Brain microvascular endothelial cell (primary cell): ENCODE data around the gene CASKIN2.

ENCODE experiments used
- DNase-seq: peaks from one replicate; pipeline ENCODE4 v3.0.0-alpha.2; 2020
- H3K27ac ChIP-seq: fragments of 250-450 bp; sonication (Bioruptor Pico); 2 replicates; pipeline ENCODE4 v1.5.1; 2020; ENCODE audit warnings: mild to moderate bottlenecking, moderate library complexity
- H3K27me3 ChIP-seq: fragments of 250-450 bp; sonication (Bioruptor Pico); replicated peaks from 2 replicates; pipeline ENCODE4 v1.5.1; 2020; ENCODE audit warnings: mild to moderate bottlenecking
- H3K36me3 ChIP-seq: fragments of 250-450 bp; sonication (Bioruptor Pico); replicated peaks from 2 replicates; pipeline ENCODE4 v1.5.1; 2020; ENCODE audit warnings: mild to moderate bottlenecking
- H3K4me3 ChIP-seq: 2 replicates; pipeline ENCODE4 v1.5.1; 2011; ENCODE audit warnings: low read depth, mild to moderate bottlenecking, control low read depth, low read length, moderate library complexity
- in situ Hi-C: cut with HindIII; loops from 2 replicates; pipeline ENCODE4 v1.10.0; 2017; ENCODE audit warnings: low sequenced_read_pairs, low pct_ligation_motif_present
- TF ChIP-seq, protein P1 (sequence below): IDR thresholded peaks from 2 replicates; pipeline ENCODE4 v1.5.1; 2011; ENCODE audit warnings: low read depth, mild to moderate bottlenecking, moderate library complexity, low read length, control low read depth, inconsistent platforms; ENCODE audit errors: missing control alignments

The CASKIN2 gene

DNA sequence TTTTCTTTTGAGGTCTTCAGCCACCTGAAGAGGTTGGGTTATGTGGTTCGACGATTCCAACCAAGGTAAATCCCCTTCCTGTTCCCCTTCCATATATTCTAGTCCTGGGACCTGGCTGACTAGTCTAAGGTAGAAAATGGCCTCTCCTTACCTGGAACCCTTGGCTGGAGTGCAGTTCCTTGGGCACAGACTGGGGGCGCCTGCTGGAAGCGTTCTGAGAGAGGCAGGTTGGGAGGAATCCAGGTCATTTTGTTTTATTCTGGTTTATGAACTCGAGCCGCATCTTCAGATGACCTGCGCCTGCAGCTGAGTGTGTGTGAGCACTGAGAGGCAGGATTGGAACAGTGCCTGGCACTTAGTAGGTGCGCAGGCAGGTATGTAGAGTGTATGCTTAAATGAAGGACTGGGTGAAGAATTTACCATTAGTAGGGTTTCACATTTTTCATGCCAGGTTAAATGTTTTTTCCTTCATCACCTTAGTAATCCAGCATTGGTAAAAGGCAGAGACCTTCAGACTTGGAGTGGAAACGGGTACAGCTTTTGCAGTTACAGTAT is 3.7 kb upstream of the CASKIN2 start:
- Histone ChIP-seq H3K27ac (no peak overlapping the region), H3K27me3 (no peaks in the 10 kb centered on the region), H3K4me3 (no peak overlapping the region), H3K36me3 (no peaks in the 10 kb centered on the region)
- TF ChIP-seq, protein P1, sequence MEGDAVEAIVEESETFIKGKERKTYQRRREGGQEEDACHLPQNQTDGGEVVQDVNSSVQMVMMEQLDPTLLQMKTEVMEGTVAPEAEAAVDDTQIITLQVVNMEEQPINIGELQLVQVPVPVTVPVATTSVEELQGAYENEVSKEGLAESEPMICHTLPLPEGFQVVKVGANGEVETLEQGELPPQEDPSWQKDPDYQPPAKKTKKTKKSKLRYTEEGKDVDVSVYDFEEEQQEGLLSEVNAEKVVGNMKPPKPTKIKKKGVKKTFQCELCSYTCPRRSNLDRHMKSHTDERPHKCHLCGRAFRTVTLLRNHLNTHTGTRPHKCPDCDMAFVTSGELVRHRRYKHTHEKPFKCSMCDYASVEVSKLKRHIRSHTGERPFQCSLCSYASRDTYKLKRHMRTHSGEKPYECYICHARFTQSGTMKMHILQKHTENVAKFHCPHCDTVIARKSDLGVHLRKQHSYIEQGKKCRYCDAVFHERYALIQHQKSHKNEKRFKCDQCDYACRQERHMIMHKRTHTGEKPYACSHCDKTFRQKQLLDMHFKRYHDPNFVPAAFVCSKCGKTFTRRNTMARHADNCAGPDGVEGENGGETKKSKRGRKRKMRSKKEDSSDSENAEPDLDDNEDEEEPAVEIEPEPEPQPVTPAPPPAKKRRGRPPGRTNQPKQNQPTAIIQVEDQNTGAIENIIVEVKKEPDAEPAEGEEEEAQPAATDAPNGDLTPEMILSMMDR = no peak
- in situ Hi-C loops = no loop called here
- no peak for DNase-seq

GRCh38 chr17:75518201-75518600 is 2.9 kb upstream of the CASKIN2 start:
- in situ Hi-C loops = no loop called here
- no peaks in the 10 kb centered on the region for H3K27me3 ChIP-seq
- no peak overlapping the region for H3K4me3 ChIP-seq
- DNase-seq = no peak
- TF ChIP-seq, protein P1 = no peak
- no peak overlapping the region for H3K27ac ChIP-seq
- no peaks in the 10 kb centered on the region for H3K36me3 ChIP-seq

DNA sequence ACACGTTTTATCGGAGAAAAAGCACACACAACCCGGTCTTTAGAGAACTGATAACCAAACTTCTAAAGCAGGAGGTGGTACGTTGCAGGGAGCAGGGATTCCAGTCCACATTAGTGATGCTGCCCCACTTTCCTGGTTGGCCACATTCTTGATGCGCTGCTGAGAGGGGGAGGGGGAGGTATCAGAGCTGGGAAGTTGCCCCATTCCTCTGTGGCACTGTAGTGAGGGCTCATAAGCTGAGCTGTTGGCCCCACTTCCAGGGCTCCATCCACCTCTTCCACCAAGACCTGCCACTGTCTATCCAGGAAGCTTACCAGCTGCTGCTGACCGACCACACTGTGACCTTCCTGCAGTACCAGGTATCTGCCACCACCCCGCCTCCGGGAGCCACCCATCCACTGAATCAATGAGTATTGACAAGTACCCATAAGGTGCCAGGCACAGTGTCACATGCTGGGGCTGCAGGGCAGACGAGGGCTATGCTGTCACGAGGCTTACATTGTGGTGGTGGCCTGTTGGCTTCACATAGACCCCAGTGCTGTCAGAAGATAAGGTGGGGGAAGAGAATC is 2.0 kb upstream of the CASKIN2 start:
- no peaks in the 10 kb centered on the region for H3K36me3 ChIP-seq
- in situ Hi-C loops = no loop called here
- no peaks in the 10 kb centered on the region for H3K27me3 ChIP-seq
- TF ChIP-seq, protein P1 = peak; percentile 3
- peak overlapping the region; percentile 74 for H3K4me3 ChIP-seq
- H3K27ac ChIP-seq = no peak overlapping the region
- DNase-seq = no peak

DNA sequence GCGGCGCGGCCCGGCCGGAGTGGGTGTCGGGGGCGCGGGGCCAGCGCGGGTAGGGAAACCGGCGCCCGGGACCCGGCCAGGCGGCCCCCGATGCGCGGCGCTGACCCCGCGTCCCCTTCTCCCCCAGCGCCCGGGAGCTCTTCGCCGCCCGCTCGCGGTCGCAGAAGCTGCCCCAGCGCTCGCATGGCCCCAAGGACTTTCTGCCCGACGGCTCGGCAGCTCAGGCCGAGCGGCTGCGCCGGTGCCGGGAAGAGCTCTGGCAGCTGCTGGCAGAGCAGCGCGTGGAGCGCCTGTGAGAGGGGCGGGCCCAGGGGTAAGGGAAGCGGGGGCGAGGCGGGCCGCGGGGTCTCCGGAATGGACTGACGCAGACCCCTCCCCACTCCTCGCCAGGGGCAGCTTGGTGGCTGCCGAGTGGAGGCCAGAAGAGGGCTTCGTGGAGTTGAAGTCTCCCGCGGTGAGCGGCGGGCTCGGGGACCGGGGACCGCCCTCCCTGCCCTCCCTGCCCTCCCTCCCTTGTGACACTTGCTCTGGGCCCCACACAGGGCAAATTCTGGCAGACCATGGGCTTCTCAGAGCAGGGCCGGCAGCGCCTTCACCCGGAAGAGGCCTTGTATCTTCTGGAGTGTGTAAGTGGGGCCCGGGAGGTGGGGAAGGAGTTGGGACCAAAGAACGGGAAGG is 1.4 kb upstream of the CASKIN2 start:
- in situ Hi-C loops = no loop called here
- Histone ChIP-seq H3K4me3 (peak overlapping the region; percentile 74), H3K27me3 (no peaks in the 10 kb centered on the region), H3K36me3 (no peaks in the 10 kb centered on the region), H3K27ac (no peak overlapping the region)
- no peak for DNase-seq
- TF ChIP-seq, protein P1 = no peak

GRCh38 chr17:75516255-75516618 is 900 bp upstream of the CASKIN2 start, which contains the start of gene TSEN54:
Gene TSEN54, plus strand, starts transcription at chr17:75516528. Its CDS starts 33 bp downstream, at chr17:75516561.
- no peaks in the 10 kb centered on the region for H3K36me3 ChIP-seq
- in situ Hi-C loops = no loop called here

More at GRCh38 chr17:75516255-75516618, 900 bp upstream of the CASKIN2 start, which contains the start of gene TSEN54:
- peak within 1 kb of the TSS; percentile 74 for H3K4me3 ChIP-seq
- TF ChIP-seq, protein P1 = no peak
- H3K27ac ChIP-seq = no peak within 1 kb of the TSS
- peak; percentile 81 for DNase-seq
- no peaks in the 10 kb centered on the region for H3K27me3 ChIP-seq
